ENCODE data around the gene ATXN7. TPM values are rescaled to one million over a fixed set of nuclear protein-coding genes. Genes with fewer than 3 reads are reported as not detected.

Gene ATXN7
- total RNA-seq, 2 experiments from 2014 or later, result 289 to 304 TPM

- no peak overlapping the region for H3K4me3 ChIP-seq (ENCODE audit: low read length)
- H3K36me3 ChIP-seq (ENCODE audit: insufficient read depth, low read length), result peaks cover 93% of the 10 kb centered on the region
- ChIA-PET CTCF (no interaction called here), POLR2A (interaction anchor here (1.0 to 1.8 kb wide), 2 partner anchors 12 to 32 kb away, joined by 4 to 7 read pairs; partner anchors contain the start of gene PSMD6)
- intact Hi-C loops (cut with DNase I, micrococcal nuclease), result no loop called here
- DNase-seq, result no peak
- Mint-ChIP-seq H3K36me3 (ENCODE audit: low read depth) (peaks cover 6% of the 10 kb centered on the region), H3K4me3 (no peak overlapping the region), H3K9me3 (no peaks in the 10 kb centered on the region), H3K4me1 (ENCODE audit: low read depth) (peaks cover 47% of the 10 kb centered on the region), H3K27me3 (no peaks in the 10 kb centered on the region), H3K27ac (peak overlapping the region; percentile 18)
- H3K27me3 ChIP-seq (ENCODE audit: control insufficient read depth in 1 of 2, insufficient read depth in 2 of 2, low read length in 2 of 2), result no peaks in the 10 kb centered on the region
- H3K27ac ChIP-seq (ENCODE audit: low read depth in 1 of 2, low read length in 2 of 2), result no peak overlapping the region
- TF ChIP-seq CTCF (IDR thresholded peaks at IDR 0.05), result no peak
- ATAC-seq (ENCODE audit: poor library complexity), result no peak
- H3K9me3 ChIP-seq (ENCODE audit: control insufficient read depth in 1 of 2, insufficient read depth in 1 of 2, low read length in 2 of 2), result no peaks in the 10 kb centered on the region
- no peaks in the 10 kb centered on the region for H3K4me1 ChIP-seq (ENCODE audit: insufficient read depth, low read length)
Observed at GRCh38 chr3:64011685-64012084, 148.0 kb downstream of the ATXN7 start.

- no peak for TF ChIP-seq CTCF (IDR thresholded peaks at IDR 0.05)
- POLR2A ChIA-PET, result interaction anchor here (0.7 to 2.0 kb wide), 4 partner anchors 9 to 106 kb away, joined by 3 to 12 read pairs (median 4); no protein-coding TSS in a partner anchor
- H3K27me3 Mint-ChIP-seq, result no peaks in the 10 kb centered on the region
- CTCF ChIA-PET, result interaction anchor here (1.2 kb wide), 1 partner anchor 55 kb away, joined by 5 read pairs; no protein-coding TSS in a partner anchor
- ATAC-seq (ENCODE audit: poor library complexity) (no peak), DNase-seq (no peak)
- Histone ChIP-seq H3K4me3 (ENCODE audit: low read length) (no peak overlapping the region), H3K9me3 (ENCODE audit: control insufficient read depth in 1 of 2, insufficient read depth in 1 of 2, low read length in 2 of 2) (no peaks in the 10 kb centered on the region), H3K27me3 (ENCODE audit: control insufficient read depth in 1 of 2, insufficient read depth in 2 of 2, low read length in 2 of 2) (no peaks in the 10 kb centered on the region), H3K36me3 (ENCODE audit: insufficient read depth, low read length) (peaks cover 92% of the 10 kb centered on the region), H3K4me1 (ENCODE audit: insufficient read depth, low read length) (peaks cover 8% of the 10 kb centered on the region), H3K27ac (ENCODE audit: low read depth in 1 of 2, low read length in 2 of 2) (no peak overlapping the region)
- H3K4me3 Mint-ChIP-seq, result peak overlapping the region; percentile 5
- H3K36me3 Mint-ChIP-seq (ENCODE audit: low read depth), result peaks cover 54% of the 10 kb centered on the region
- H3K9me3 Mint-ChIP-seq, result no peaks in the 10 kb centered on the region
- peaks cover 64% of the 10 kb centered on the region for H3K4me1 Mint-ChIP-seq (ENCODE audit: low read depth)
- intact Hi-C loops (cut with DNase I, micrococcal nuclease), result no loop called here
- H3K27ac Mint-ChIP-seq, result peak overlapping the region; percentile 38
Observed at GRCh38 chr3:64016941-64017620, 153.4 kb downstream of the ATXN7 start.

- CTCF ChIA-PET, result interaction anchor here (1.1 to 1.9 kb wide), 2 partner anchors 12 to 16 kb away, joined by 3 to 4 read pairs; no protein-coding TSS in a partner anchor
- no peaks in the 10 kb centered on the region for H3K27me3 ChIP-seq (ENCODE audit: control insufficient read depth in 1 of 2, insufficient read depth in 2 of 2, low read length in 2 of 2)
- no peak for ATAC-seq (ENCODE audit: poor library complexity)
- POLR2A ChIA-PET, result interaction anchor here (1.2 to 2.0 kb wide), 2 partner anchors 11 to 51 kb away, joined by 3 to 12 read pairs; no protein-coding TSS in a partner anchor
- H3K4me3 ChIP-seq (ENCODE audit: low read length), result no peak overlapping the region
- no peak overlapping the region for H3K27ac ChIP-seq (ENCODE audit: low read depth in 1 of 2, low read length in 2 of 2)
- no peak for TF ChIP-seq CTCF (IDR thresholded peaks at IDR 0.05)
- peaks cover 24% of the 10 kb centered on the region for H3K4me1 ChIP-seq (ENCODE audit: insufficient read depth, low read length)
- Mint-ChIP-seq H3K9me3 (no peaks in the 10 kb centered on the region), H3K4me1 (ENCODE audit: low read depth) (peaks cover 62% of the 10 kb centered on the region), H3K4me3 (no peak overlapping the region), H3K27me3 (no peaks in the 10 kb centered on the region), H3K36me3 (ENCODE audit: low read depth) (peaks cover 70% of the 10 kb centered on the region), H3K27ac (no peak overlapping the region)
- no peak for DNase-seq
- peaks cover 72% of the 10 kb centered on the region for H3K36me3 ChIP-seq (ENCODE audit: insufficient read depth, low read length)
- intact Hi-C loops (cut with DNase I, micrococcal nuclease), result loop anchor here in 1 of 2 experiments (2.0 kb wide), 1 partner anchor 14 kb away; no protein-coding TSS in a partner anchor
- no peaks in the 10 kb centered on the region for H3K9me3 ChIP-seq (ENCODE audit: control insufficient read depth in 1 of 2, insufficient read depth in 1 of 2, low read length in 2 of 2)
Observed at GRCh38 chr3:64019271-64019670, 155.6 kb downstream of the ATXN7 start.

All from CD4-positive, alpha-beta T cell (primary cell).